H1 (cell line): Measurements from ENCODE around the gene CLDN9. TPM values are rescaled to one million over a fixed set of nuclear protein-coding genes. Genes with fewer than 3 reads are reported as not detected.
"Not testable (repeated sequence)": the region's sequence is repeated elsewhere in the genome, so short reads cannot be mapped to it uniquely, and the experiment has no call there.

Experiments used
- CTCF ChIA-PET: fragments of 300-600 bp; sonication (Branson Sonifier 250); formaldehyde crosslinking; loops from one replicate; lab custom pipeline; 2021; ENCODE audit not compliant: partially characterized antibody; lab: Charles Lee
- POLR2A ChIA-PET: fragments of 300-600 bp; sonication (Branson Sonifier 250); formaldehyde crosslinking; loops from one replicate; lab custom pipeline; 2021; ENCODE audit warnings: inconsistent platforms; ENCODE audit not compliant: partially characterized antibody; lab: Charles Lee
- DNase-seq, 2 experiments: peaks; one replicate each; pipeline versions ENCODE4 v3.0.0 to v3.0.0-alpha.2; 2010 to 2022; ENCODE audit warnings: low spot score in 2 of 2, low read depth in 1 of 2, mixed read lengths in 1 of 2
- FAIRE-seq: peaks from 2 replicates; lab custom pipeline; 2011; peaks lifted over from hg19 to GRCh38; lab: Jason Lieb, UNC
- H2AFZ ChIP-seq: 2 replicates; pipeline ENCODE4 v1.8.1; 2012; ENCODE audit warnings: low read length, inconsistent platforms
- H2AK5ac ChIP-seq: 2 replicates; pipeline ENCODE4 v1.6.1; 2013; ENCODE audit warnings: low read depth, low read length
- H2BK120ac ChIP-seq: replicated peaks from 2 replicates; pipeline ENCODE3; 2013; ENCODE audit warnings: low read depth, low read length, inconsistent platforms
- H2BK12ac ChIP-seq: 2 replicates; pipeline ENCODE4 v1.6.1; 2013; ENCODE audit warnings: low read depth, low read length
- H2BK15ac ChIP-seq: 2 replicates; pipeline ENCODE4 v1.6.1; 2013; ENCODE audit warnings: low read length
- H2BK20ac ChIP-seq: 2 replicates; pipeline ENCODE4 v1.6.1; 2013; ENCODE audit warnings: low read length
- H2BK5ac ChIP-seq: 2 replicates; pipeline ENCODE4 v1.6.1; 2013; ENCODE audit warnings: low read depth, low read length
- H3K14ac ChIP-seq: 2 replicates; pipeline ENCODE4 v1.6.1; 2013; ENCODE audit warnings: inconsistent platforms; ENCODE audit not compliant: insufficient read length
- H3K18ac ChIP-seq: 2 replicates; pipeline ENCODE4 v1.6.1; 2013; ENCODE audit warnings: low read length; ENCODE audit errors: extremely low read depth
- H3K23ac ChIP-seq: 2 replicates; pipeline ENCODE4 v1.6.1; 2013; ENCODE audit warnings: inconsistent platforms; ENCODE audit not compliant: insufficient read length
- H3K23me2 ChIP-seq: 2 replicates; pipeline ENCODE4 v1.6.1; 2013; ENCODE audit warnings: low read depth, low read length
- H3K27ac ChIP-seq: 2 replicates; pipeline ENCODE4 v1.6.1; 2011; ENCODE audit warnings: low read depth, low read length, inconsistent platforms
- H3K27me3 ChIP-seq, 4 experiments: replicated peaks in 1 of 4; 1 replicate in 1 of 4; 2 replicates in 3 of 4; pipeline versions ENCODE4 v1.6.1 to v1.8.1; 2011 to 2013; ENCODE audit warnings: low read length in 3 of 4, mild to moderate bottlenecking in 3 of 4, inconsistent platforms in 2 of 4, mixed read lengths in 2 of 4, moderate library complexity in 1 of 4; ENCODE audit not compliant: control insufficient read depth in 3 of 4, insufficient read depth in 3 of 4; ENCODE audit errors: extremely low read depth in 1 of 4
- H3K36me3 ChIP-seq, 4 experiments: 2 replicates each; pipeline versions ENCODE4 v1.6.1 to v1.8.1; 2011 to 2013; ENCODE audit warnings: mild to moderate bottlenecking in 4 of 4, low read length in 3 of 4, moderate library complexity in 2 of 4, control low read depth in 1 of 4, inconsistent platforms in 1 of 4; ENCODE audit not compliant: insufficient read depth in 4 of 4, control insufficient read depth in 2 of 4
- H3K4ac ChIP-seq: replicated peaks from 2 replicates; pipeline ENCODE3; 2013; ENCODE audit warnings: low read length, low read depth, mixed read lengths, inconsistent platforms; ENCODE audit not compliant: insufficient read length
- H3K4me1 ChIP-seq, 4 experiments: replicated peaks in 1 of 4; 1 replicate in 1 of 4; 2 replicates in 3 of 4; pipeline versions ENCODE4 v1.6.1 to v1.8.1; 2011 to 2013; ENCODE audit warnings: low read length in 3 of 4, inconsistent platforms in 2 of 4, mixed read lengths in 1 of 4; ENCODE audit not compliant: insufficient read depth in 4 of 4, control insufficient read depth in 3 of 4
- H3K4me2 ChIP-seq, 2 experiments: 2 replicates each; pipeline versions ENCODE4 v1.6.1 to v1.8.1; 2011 to 2013; ENCODE audit warnings: low read depth in 2 of 2, low read length in 2 of 2, control low read depth in 1 of 2, inconsistent platforms in 1 of 2, mild to moderate bottlenecking in 1 of 2; ENCODE audit not compliant: insufficient read depth in 1 of 2
- H3K4me3 ChIP-seq, 4 experiments: fragments of 200-600, 300-600 bp in 1 of 4; sonication (generic), shearing (Covaris generic), sonication (Bioruptor Twin) in 1 of 4; 2 replicates each; pipeline versions ENCODE4 v1.5.1 to v1.8.1; 2011 to 2016; ENCODE audit warnings: low read length in 4 of 4, low read depth in 3 of 4, control low read depth in 2 of 4, inconsistent platforms in 2 of 4, mild to moderate bottlenecking in 2 of 4, mixed read lengths in 1 of 4, moderate library complexity in 1 of 4; ENCODE audit not compliant: insufficient read depth in 2 of 4; ENCODE audit errors: extremely low read depth in 1 of 4
- H3K56ac ChIP-seq: replicated peaks from 2 replicates; pipeline ENCODE3; 2013; ENCODE audit warnings: low read depth, mild to moderate bottlenecking, mixed read lengths, low read length, inconsistent platforms; ENCODE audit not compliant: insufficient read length
- H3K79me1 ChIP-seq: 2 replicates; pipeline ENCODE4 v1.6.1; 2013; ENCODE audit warnings: low read depth, low read length, control low read depth
- H3K79me2 ChIP-seq, 2 experiments: 2 replicates each; pipeline versions ENCODE4 v1.6.1 to v1.8.1; 2012 to 2013; ENCODE audit warnings: low read length in 2 of 2, mild to moderate bottlenecking in 2 of 2, inconsistent platforms in 1 of 2; ENCODE audit not compliant: insufficient read depth in 2 of 2, control insufficient read depth in 1 of 2
- H3K9ac ChIP-seq, 4 experiments: replicated peaks in 1 of 4; 1 replicate in 1 of 4; 2 replicates in 3 of 4; pipeline versions ENCODE4 v1.6.1 to v1.8.1; 2011 to 2013; ENCODE audit warnings: low read depth in 3 of 4, low read length in 3 of 4, control low read depth in 2 of 4, mild to moderate bottlenecking in 2 of 4, moderate library complexity in 2 of 4, inconsistent platforms in 1 of 4; ENCODE audit errors: extremely low read depth in 1 of 4
- H3K9me3 ChIP-seq, 2 experiments: 2 replicates each; pipeline versions ENCODE4 v1.6.1 to v1.8.1; 2012 to 2013; ENCODE audit warnings: mild to moderate bottlenecking in 2 of 2, moderate library complexity in 2 of 2, control low read depth in 1 of 2, inconsistent platforms in 1 of 2, low read depth in 1 of 2, low read length in 1 of 2, mixed read lengths in 1 of 2; ENCODE audit not compliant: insufficient read depth in 2 of 2
- H4K20me1 ChIP-seq, 2 experiments: replicated peaks in 1 of 2; 2 replicates each; pipeline versions ENCODE3 to v1.8.1; 2011 to 2013; ENCODE audit warnings: inconsistent platforms in 2 of 2, low read length in 2 of 2, mild to moderate bottlenecking in 1 of 2; ENCODE audit not compliant: insufficient read depth in 2 of 2, control insufficient read depth in 1 of 2
- H4K5ac ChIP-seq: 2 replicates; pipeline ENCODE4 v1.6.1; 2013; ENCODE audit warnings: low read length, low read depth, mixed read lengths, inconsistent platforms; ENCODE audit not compliant: insufficient read length
- H4K8ac ChIP-seq: 2 replicates; pipeline ENCODE4 v1.8.0; 2013; ENCODE audit warnings: mild to moderate bottlenecking, moderate library complexity, low read length, inconsistent platforms; ENCODE audit not compliant: insufficient read depth; ENCODE audit errors: extremely low read depth
- H4K91ac ChIP-seq: replicated peaks from 2 replicates; pipeline ENCODE3; 2013; ENCODE audit warnings: low read length, mixed read lengths, inconsistent platforms; ENCODE audit not compliant: insufficient read length
- BCL11A ChIP-seq, 2 experiments: IDR thresholded peaks; one replicate each; pipeline ENCODE4 v1.6.1; 2011; ENCODE audit warnings: low read depth in 2 of 2, low read length in 2 of 2, mild to moderate bottlenecking in 2 of 2
- POLR2A ChIP-seq, 2 experiments: IDR thresholded peaks; 1 replicate in 1 of 2; 2 replicates in 1 of 2; pipeline ENCODE4 v1.6.1; 2011; ENCODE audit warnings: low read depth in 2 of 2, low read length in 2 of 2, mild to moderate bottlenecking in 2 of 2; ENCODE audit errors: control extremely low read depth in 1 of 2
- SIN3A ChIP-seq, 2 experiments: IDR thresholded peaks in 1 of 2; conservative IDR thresholded peaks in 1 of 2; 2 replicates each; pipeline ENCODE4 v1.6.1; 2011 to 2012; ENCODE audit warnings: low read length in 2 of 2, improper control_type of control experiment in 1 of 2, low read depth in 1 of 2, mild to moderate bottlenecking in 1 of 2
- WGBS, 2 experiments: shearing (Covaris generic) in 1 of 2; methylation state at CpG; one replicate each; pipeline versions ENCODE4 v1.1.6 to v1.1.7; 2013 to 2015; ENCODE audit warnings: low lambda C conversion rate in 2 of 2, mixed read lengths in 2 of 2, inconsistent platforms in 1 of 2, low coverage in 1 of 2, missing lambda C conversion rate in 1 of 2; ENCODE audit not compliant: insufficient replicate concordance in 2 of 2, insufficient coverage in 1 of 2, insufficient read length in 1 of 2; ENCODE audit errors: extremely low coverage in 1 of 2, missing lambda C conversion rate in 1 of 2; 5-methylcytosine and 5-hydroxymethylcytosine counted together
- polyA plus RNA-seq, 7 experiments: library from polyadenylated mRNA; depleted of rRNA in 3 of 7; stranded (reverse) in 5 of 7; unstranded in 2 of 7; fragments of >200 nt in 5 of 7; fragments of 200-250 nt in 2 of 7; gene quantifications; 1 replicate in 5 of 7; 2 replicates in 1 of 7; 4 replicates in 1 of 7; pipeline versions ENCODE4 v1.2.1 to v1.2.3, GENCODE V29; 2011 to 2013; ENCODE audit warnings: missing spikeins in 2 of 7, mixed read lengths in 2 of 7
- total RNA-seq: library from RNA; stranded (reverse); fragmentation: NEBNext Ultra II Directional; extraction: Animal tissue kit (Norgen Biotek cat#: 25700); gene quantifications from 2 replicates; pipeline ENCODE4 v1.2.1, GENCODE V29; 2021
- TF ChIP-seq, protein P1 (sequence below): IDR thresholded peaks from 2 replicates; pipeline ENCODE4 v1.6.1; 2011; ENCODE audit warnings: low read depth, mild to moderate bottlenecking, low read length; ENCODE audit not compliant: insufficient read depth

Gene CLDN9
- total and polyA plus RNA-seq, 2 of the 8 experiments (the other 6 are each of a cell fraction or from before 2014, with no cell fraction given) = 0.60 to 0.89 TPM

- TF ChIP-seq, protein P1, sequence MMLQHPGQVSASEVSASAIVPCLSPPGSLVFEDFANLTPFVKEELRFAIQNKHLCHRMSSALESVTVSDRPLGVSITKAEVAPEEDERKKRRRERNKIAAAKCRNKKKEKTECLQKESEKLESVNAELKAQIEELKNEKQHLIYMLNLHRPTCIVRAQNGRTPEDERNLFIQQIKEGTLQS = no peak
- no peak for TF ChIP-seq BCL11A (IDR thresholded peaks at IDR 0.05; ENCODE audit: low read depth in 2 of 2, low read length in 2 of 2)
- TF ChIP-seq POLR2A (IDR thresholded peaks at IDR 0.05; ENCODE audit: control extremely low read depth in 1 of 2, low read depth in 2 of 2, low read length in 2 of 2) = no peak
- TF ChIP-seq SIN3A (conservative IDR thresholded peaks at IDR 0.05 in 1 of 2, IDR thresholded peaks at IDR 0.05 in 1 of 2; ENCODE audit: low read depth in 1 of 2, low read length in 2 of 2) = no peak
These were observed 42.4 kb downstream of the CLDN9 start (continued) for GRCh38 chr16:3054965-3055733.

DNA sequence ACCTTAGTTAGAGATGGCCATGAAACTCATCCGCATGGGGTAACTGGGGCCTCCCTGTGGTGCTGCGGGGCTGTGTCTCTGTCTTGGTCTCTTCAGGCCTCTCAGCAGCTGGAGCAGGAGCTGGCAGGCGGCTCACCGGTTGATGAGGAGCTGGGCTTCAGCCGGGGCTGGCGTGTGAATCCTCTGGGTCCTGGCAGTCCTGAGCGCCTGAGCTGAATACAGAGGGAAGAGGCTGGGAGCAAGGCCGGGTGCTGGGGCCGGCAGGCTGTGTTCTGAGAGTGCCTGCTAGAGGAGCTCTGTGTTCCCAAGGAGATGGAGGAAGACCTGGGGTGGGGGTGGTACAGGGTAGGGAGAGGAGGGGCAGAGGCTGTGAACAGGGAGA is 43.0 kb downstream of the CLDN9 start:
- ChIA-PET POLR2A (interaction anchor here (0.8 to 12.7 kb wide), 24 partner anchors 8 to 79 kb away, joined by 3 to 140 read pairs (median 5); partner anchors contain the start of genes CLDN6, HCFC1R1, THOC6 and TNFRSF12A), CTCF (interaction anchor here (0.7 to 6.6 kb wide), 9 partner anchors 8 to 119 kb away, joined by 3 to 88 read pairs (median 4); no protein-coding TSS in a partner anchor)

More for the DNA sequence above, 43.0 kb downstream of the CLDN9 start:
- H3K36me3 ChIP-seq, H3K23ac ChIP-seq, H2AK5ac ChIP-seq, H2BK15ac ChIP-seq, H3K9me3 ChIP-seq, H3K79me1 ChIP-seq, H3K27ac ChIP-seq, H3K9ac ChIP-seq, H3K4me2 ChIP-seq, H2BK12ac ChIP-seq, DNase-seq, H2BK20ac ChIP-seq, H2BK120ac ChIP-seq, H4K91ac ChIP-seq, H3K23me2 ChIP-seq, H3K18ac ChIP-seq, H3K14ac ChIP-seq, H3K4ac ChIP-seq, H2AFZ ChIP-seq, H3K56ac ChIP-seq, H3K4me3 ChIP-seq, H3K79me2 ChIP-seq, H3K27me3 ChIP-seq, H2BK5ac ChIP-seq, H4K8ac ChIP-seq, FAIRE-seq, H4K5ac ChIP-seq: not testable (repeated sequence)
- peaks cover 5 to 17% (median 6%) of the 10 kb centered on the region in 4 experiments; a peak in 6 of 7 replicates for H3K4me1 ChIP-seq
- 69% methylated on average over 8 of the region's 9 CpGs; no CpG with 5 or more reads in 1 of the 2 experiments for WGBS, 2 experiments
- H4K20me1 ChIP-seq = peaks cover 7 to 13% of the 10 kb centered on the region in 2 experiments
